NT2/D1 (cell line): ENCODE measurements around the gene MT1E.
"Not testable (repeated sequence)": the region's sequence is repeated elsewhere in the genome, so short reads cannot be mapped to it uniquely, and the experiment has no call there.

Experiments used
- YY1 ChIP-seq: IDR thresholded peaks from 2 replicates; pipeline ENCODE4 v1.6.1; 2011; ENCODE audit not compliant: insufficient read length, insufficient read depth
- ZNF274 ChIP-seq: IDR thresholded peaks from 2 replicates; pipeline ENCODE4 v1.6.1; 2011; ENCODE audit warnings: mild to moderate bottlenecking, low read depth, low read length

GRCh38 chr16:56582911-56583310 lies 42.7 kb upstream of the MT1E start:
- not testable (repeated sequence) for TF ChIP-seq YY1, ZNF274
